ENCODE measurements around the gene LAIR1. TPM values are rescaled to one million over a fixed set of nuclear protein-coding genes. Genes with fewer than 3 reads are reported as not detected.
A peak's percentile ranks its signal among the peaks of the same experiment; 100 is the strongest.
"Not testable (repeated sequence)": the region's sequence is repeated elsewhere in the genome, so short reads cannot be mapped to it uniquely, and the experiment has no call there.

LAIR1 gene
- total and polyA plus RNA-seq, 2 experiments from 2014 or later = 0.20 to 2.2 TPM

DNA sequence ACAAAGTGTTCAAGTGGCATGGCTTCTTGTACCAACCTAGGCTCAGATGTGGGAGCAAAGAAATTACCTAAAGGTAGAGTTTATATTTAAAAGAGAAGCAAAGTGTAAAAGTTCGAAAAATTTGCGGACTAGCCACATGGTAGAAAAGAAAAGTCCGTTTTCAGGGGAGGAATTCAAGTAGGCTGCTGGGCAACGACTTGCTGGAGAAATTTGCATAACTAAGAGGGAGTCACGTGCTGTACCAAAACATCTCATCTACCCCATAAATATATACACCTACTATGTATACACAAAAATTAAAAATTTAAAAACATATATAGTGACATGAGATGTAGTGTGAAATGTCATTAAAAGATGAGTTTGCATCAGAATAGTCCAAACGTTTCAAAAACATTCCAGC is 2.1 kb upstream of the LAIR1 start:
- no peaks in the 10 kb centered on the region for H3K4me1 ChIP-seq (ENCODE audit: insufficient read depth)
- no peak overlapping the region for H3K4me3 ChIP-seq
- no peaks in the 10 kb centered on the region for H3K9me2 ChIP-seq (replicated peaks; ENCODE audit: insufficient read depth)
- no peaks in the 10 kb centered on the region for H3K79me2 ChIP-seq
- H3K9me3 ChIP-seq (ENCODE audit: low read depth) = no peaks in the 10 kb centered on the region
- no peaks in the 10 kb centered on the region for H3K27me3 ChIP-seq
- no peak overlapping the region for H2AFZ ChIP-seq
- no peaks in the 10 kb centered on the region for H4K20me1 ChIP-seq (ENCODE audit: insufficient read depth, poor library complexity, severe bottlenecking)
- H3K4me2 ChIP-seq = no peak overlapping the region
- DNase-seq (ENCODE audit: low spot score) = no peak
- H3K27ac ChIP-seq = no peak overlapping the region
- TF ChIP-seq EZH2 (IDR thresholded peaks at IDR 0.05; ENCODE audit: borderline replicate concordance) = no peak
- TF ChIP-seq CTCF (IDR thresholded peaks at IDR 0.05; ENCODE audit: poor library complexity) = no peak
- no peak for TF ChIP-seq EZH2phosphoT487 (IDR thresholded peaks at IDR 0.05; ENCODE audit: low read depth, severe bottlenecking, unreplicated experiment)
- H3K36me3 ChIP-seq (replicated peaks; ENCODE audit: insufficient read depth, low read depth) = no peaks in the 10 kb centered on the region
- 58% methylated on average over 6 of the region's 6 CpGs for WGBS (ENCODE audit: low lambda C conversion rate, missing lambda C conversion rate)

GRCh38 chr19:54365798-54366197 is 1.1 kb upstream of the LAIR1 start:
- H3K27ac ChIP-seq; H3K27me3 ChIP-seq; H3K4me2 ChIP-seq; H3K4me1 ChIP-seq (ENCODE audit: insufficient read depth); H4K20me1 ChIP-seq (ENCODE audit: insufficient read depth, poor library complexity, severe bottlenecking); H2AFZ ChIP-seq; H3K9me2 ChIP-seq (replicated peaks; ENCODE audit: insufficient read depth); H3K79me2 ChIP-seq; DNase-seq (ENCODE audit: low spot score); H3K36me3 ChIP-seq (replicated peaks; ENCODE audit: insufficient read depth, low read depth); H3K9me3 ChIP-seq (ENCODE audit: low read depth); H3K4me3 ChIP-seq: not testable (repeated sequence)
- 92% methylated on average over 13 of the region's 13 CpGs for WGBS (ENCODE audit: low lambda C conversion rate, missing lambda C conversion rate)

GRCh38 chr19:54361680-54362422 is 2.9 kb downstream of the LAIR1 start:
- H3K27me3 ChIP-seq; H3K27ac ChIP-seq; H3K4me1 ChIP-seq (ENCODE audit: insufficient read depth); H2AFZ ChIP-seq; DNase-seq (ENCODE audit: low spot score); H3K9me2 ChIP-seq (replicated peaks; ENCODE audit: insufficient read depth); H3K79me2 ChIP-seq; H4K20me1 ChIP-seq (ENCODE audit: insufficient read depth, poor library complexity, severe bottlenecking); H3K4me3 ChIP-seq; H3K4me2 ChIP-seq; H3K36me3 ChIP-seq (replicated peaks; ENCODE audit: insufficient read depth, low read depth); H3K9me3 ChIP-seq (ENCODE audit: low read depth): not testable (repeated sequence)
- WGBS (ENCODE audit: low lambda C conversion rate, missing lambda C conversion rate) = 64% methylated on average over 6 of the region's 10 CpGs

DNA sequence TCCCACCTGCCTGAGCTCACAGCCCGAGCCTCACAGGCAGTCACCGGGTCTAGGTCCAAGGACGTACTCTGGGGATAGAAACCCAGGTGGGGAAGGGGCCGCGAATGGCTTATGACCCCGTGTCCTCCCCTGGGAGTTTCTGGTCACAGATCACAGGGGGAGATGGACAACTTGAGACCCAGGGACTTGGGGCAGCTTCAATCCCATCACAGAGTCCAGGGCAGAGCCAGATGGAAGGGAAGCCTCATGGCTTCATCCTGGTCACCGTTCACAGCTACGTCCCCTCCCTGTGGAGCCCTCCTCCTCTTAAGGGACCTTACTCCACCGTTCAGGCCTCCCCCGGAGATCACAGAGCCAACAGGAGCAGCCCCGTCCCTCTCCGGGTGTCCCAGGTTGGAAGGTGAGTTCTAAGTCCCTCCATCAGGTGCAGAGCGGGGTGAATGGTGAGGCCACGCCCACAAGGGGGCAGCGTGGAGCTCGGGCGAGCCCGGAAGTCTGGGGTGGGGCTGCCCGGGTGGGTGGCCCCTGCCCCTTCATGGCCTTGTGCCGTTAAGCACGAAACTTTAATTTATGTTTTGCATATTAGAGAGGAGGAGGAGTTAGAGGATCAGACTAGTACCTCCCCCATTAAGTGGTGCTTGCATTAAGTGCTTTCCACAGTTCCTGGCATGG is 5.4 kb downstream of the LAIR1 start:
- H3K27me3 ChIP-seq; H3K79me2 ChIP-seq; H3K4me1 ChIP-seq (ENCODE audit: insufficient read depth); H3K36me3 ChIP-seq (replicated peaks; ENCODE audit: insufficient read depth, low read depth); H4K20me1 ChIP-seq (ENCODE audit: insufficient read depth, poor library complexity, severe bottlenecking); H3K4me3 ChIP-seq; H3K27ac ChIP-seq; H2AFZ ChIP-seq; H3K4me2 ChIP-seq; H3K9me2 ChIP-seq (replicated peaks; ENCODE audit: insufficient read depth); DNase-seq (ENCODE audit: low spot score); H3K9me3 ChIP-seq (ENCODE audit: low read depth): not testable (repeated sequence)
- TF ChIP-seq CTCF (IDR thresholded peaks at IDR 0.05; ENCODE audit: poor library complexity) = peak; percentile 14
- 43% methylated on average over 13 of the region's 21 CpGs for WGBS (ENCODE audit: low lambda C conversion rate, missing lambda C conversion rate)

Data from hepatocyte (in vitro differentiated cells).